HCT116 (cell line): ENCODE data around the gene RALGAPA1. TPM values are rescaled to one million over a fixed set of nuclear protein-coding genes. Genes with fewer than 3 reads are reported as not detected.

Experiments
- ATAC-seq: fragments of 200-7000 bp; cut with Tn5 transposase; 2 replicates; pipeline ENCODE4 v1.9.1; 2020; ENCODE audit warnings: mild to moderate bottlenecking, moderate library complexity
- BruUV-seq: library from RNA; stranded (reverse); fragments of 400-500 nt; replicated peaks from 2 replicates; lab custom pipeline; 2021; lab: Mats Ljungman, UMichigan
- CTCF ChIA-PET: fragments of 300-600 bp; sonication (Branson Sonifier 250); formaldehyde crosslinking; loops from one replicate; lab custom pipeline; 2021; ENCODE audit warnings: antibody characterized with exemption; lab: Charles Lee
- POLR2A ChIA-PET: fragments of 300-600, 350-600 bp; sonication (Branson Sonifier 250); formaldehyde crosslinking; loops from one replicate; lab custom pipeline; 2021; ENCODE audit warnings: antibody characterized with exemption; lab: Charles Lee
- RAD21 ChIA-PET, 2 experiments: fragments of 300-600 bp; sonication (Branson Sonifier 250); formaldehyde crosslinking; loops; one replicate each; lab custom pipeline; 2023; ENCODE audit warnings: low total read pairs in 2 of 2; ENCODE audit not compliant: uncharacterized antibody in 2 of 2, unreplicated experiment in 2 of 2, low non-redundant PET in 1 of 2; lab: Charles Lee
- DNase-seq: peaks from one replicate; pipeline ENCODE4 v3.0.0-alpha.2; 2010; ENCODE audit warnings: low read depth, low spot score
- H2AFZ ChIP-seq: fragments of 200-600 bp; shearing (Covaris generic), sonication (generic); 2 replicates; pipeline ENCODE4 v1.6.1; 2017; ENCODE audit warnings: low read depth, mixed run types, mixed read lengths, antibody characterized with exemption, low read length; ENCODE audit not compliant: poor library complexity, severe bottlenecking
- H3K27ac ChIP-seq: 2 replicates; pipeline ENCODE4 v1.5.1; 2012; ENCODE audit warnings: low read depth, low read length
- H3K27me3 ChIP-seq: fragments of 200-600 bp; sonication (generic); 2 replicates; pipeline ENCODE4 v1.6.1; 2016; ENCODE audit warnings: mixed run types, low read length, mixed read lengths; ENCODE audit not compliant: insufficient read depth
- H3K36me3 ChIP-seq, 2 experiments: fragments of 200-500 bp in 1 of 2; fragments of 200-600 bp in 1 of 2; sonication (Bioruptor generic) in 1 of 2; sonication (generic) in 1 of 2; 2 replicates each; pipeline versions ENCODE4 v1.5.1 to v1.6.1; 2014 to 2016; ENCODE audit warnings: low read length in 2 of 2, inconsistent platforms in 1 of 2, mixed read lengths in 1 of 2, mixed run types in 1 of 2; ENCODE audit not compliant: insufficient read depth in 2 of 2, control insufficient read depth in 1 of 2
- H3K4me1 ChIP-seq, 2 experiments: fragments of 200-600 bp in 1 of 2; sonication (generic) in 1 of 2; 2 replicates each; pipeline versions ENCODE4 v1.5.1 to v1.6.1; 2012 to 2017; ENCODE audit warnings: low read length in 2 of 2, inconsistent platforms in 1 of 2, mild to moderate bottlenecking in 1 of 2, mixed read lengths in 1 of 2, mixed run types in 1 of 2, moderate library complexity in 1 of 2; ENCODE audit not compliant: insufficient read depth in 2 of 2, control insufficient read depth in 1 of 2
- H3K4me2 ChIP-seq: fragments of 200-600 bp; sonication (generic); 2 replicates; pipeline ENCODE4 v1.6.1; 2017; ENCODE audit warnings: mixed run types, low read length, mixed read lengths
- H3K4me3 ChIP-seq, 2 experiments: fragments of 200-600 bp in 1 of 2; sonication (generic) in 1 of 2; replicated peaks in 1 of 2; 2 replicates each; pipeline ENCODE4 v1.5.1; 2011 to 2016; ENCODE audit warnings: low read length in 2 of 2, control low read depth in 1 of 2, low read depth in 1 of 2, mild to moderate bottlenecking in 1 of 2, mixed read lengths in 1 of 2, mixed run types in 1 of 2
- H3K79me2 ChIP-seq: fragments of 200-600 bp; sonication (generic); 2 replicates; pipeline ENCODE4 v1.6.1; 2017; ENCODE audit warnings: mild to moderate bottlenecking, mixed run types, low read length, moderate library complexity, mixed read lengths; ENCODE audit not compliant: insufficient read depth
- H3K9ac ChIP-seq: fragments of 200-600 bp; sonication (generic); 2 replicates; pipeline ENCODE4 v1.6.1; 2016; ENCODE audit warnings: low read length, mixed read lengths
- H3K9me2 ChIP-seq: fragments of 200-600 bp; sonication (generic), shearing (Covaris generic); 2 replicates; pipeline ENCODE4 v1.6.1; 2017; ENCODE audit warnings: mixed run types, mild to moderate bottlenecking, moderate library complexity; ENCODE audit not compliant: insufficient read depth
- H3K9me3 ChIP-seq, 2 experiments: fragments of 200-500 bp in 1 of 2; fragments of 200-600 bp in 1 of 2; sonication (Bioruptor generic) in 1 of 2; sonication (generic) in 1 of 2; 2 replicates each; pipeline ENCODE4 v1.6.1; 2014 to 2017; ENCODE audit warnings: low read length in 2 of 2, mixed read lengths in 2 of 2, inconsistent platforms in 1 of 2, low read depth in 1 of 2, mild to moderate bottlenecking in 1 of 2, mixed run types in 1 of 2, moderate library complexity in 1 of 2; ENCODE audit not compliant: control insufficient read depth in 1 of 2, insufficient read depth in 1 of 2
- H4K20me1 ChIP-seq: fragments of 200-600 bp; sonication (generic), shearing (Covaris generic); 2 replicates; pipeline ENCODE4 v1.6.1; 2017; ENCODE audit warnings: mixed run types, mild to moderate bottlenecking, moderate library complexity; ENCODE audit not compliant: insufficient read depth
- CBX3 ChIP-seq: IDR thresholded peaks from 2 replicates; pipeline ENCODE4 v1.6.1; 2012; ENCODE audit warnings: low read depth
- CEBPB ChIP-seq: IDR thresholded peaks from 2 replicates; pipeline ENCODE4 v1.6.1; 2012; ENCODE audit warnings: low read depth
- CTCF ChIP-seq, 3 experiments: fragments of 200-600 bp in 1 of 3; sonication (generic) in 1 of 3; IDR thresholded peaks in 2 of 3; conservative IDR thresholded peaks in 1 of 3; 2 replicates each; pipeline ENCODE4 v1.5.1; 2012 to 2017; ENCODE audit warnings: low read depth in 2 of 3, low read length in 2 of 3, antibody characterized with exemption in 1 of 3, borderline replicate concordance in 1 of 3, control low read depth in 1 of 3, mild to moderate bottlenecking in 1 of 3, mixed read lengths in 1 of 3, mixed run types in 1 of 3, moderate library complexity in 1 of 3; ENCODE audit not compliant: insufficient read depth in 1 of 3
- EGR1 ChIP-seq: IDR thresholded peaks from 2 replicates; pipeline ENCODE4 v1.6.1; 2012; ENCODE audit warnings: low read depth
- ELF1 ChIP-seq: IDR thresholded peaks from 2 replicates; pipeline ENCODE4 v1.6.1; 2012; ENCODE audit warnings: low read depth, borderline replicate concordance
- EZH2 ChIP-seq: fragments of 200-600 bp; sonication (generic); IDR thresholded peaks from 2 replicates; pipeline ENCODE4 v1.6.1; 2017; ENCODE audit warnings: antibody characterized with exemption, mixed run types
- EZH2phosphoT487 ChIP-seq: fragments of 200-600 bp; IDR thresholded peaks from 2 replicates; pipeline ENCODE4 v1.6.1; 2018; ENCODE audit warnings: antibody characterized with exemption, borderline replicate concordance
- JUND ChIP-seq: IDR thresholded peaks from 2 replicates; pipeline ENCODE4 v1.6.1; 2012
- MAX ChIP-seq: IDR thresholded peaks from 2 replicates; pipeline ENCODE4 v1.6.1; 2012
- POLR2A ChIP-seq: IDR thresholded peaks from 2 replicates; pipeline ENCODE4 v1.7.0; 2011; ENCODE audit warnings: borderline replicate concordance; ENCODE audit not compliant: insufficient read depth, insufficient read length; ENCODE audit errors: extremely low read depth
- POLR2AphosphoS5 ChIP-seq: IDR thresholded peaks from 2 replicates; pipeline ENCODE4 v1.6.1; 2011; ENCODE audit warnings: mild to moderate bottlenecking, low read depth, low read length, moderate library complexity
- RAD21 ChIP-seq: IDR thresholded peaks from 2 replicates; pipeline ENCODE4 v1.6.1; 2012; ENCODE audit warnings: low read depth, mild to moderate bottlenecking
- SIN3A ChIP-seq: IDR thresholded peaks from 2 replicates; pipeline ENCODE4 v1.6.1; 2012; ENCODE audit warnings: low read depth
- SP1 ChIP-seq: IDR thresholded peaks from 2 replicates; pipeline ENCODE4 v1.6.1; 2012; ENCODE audit warnings: low read depth
- TCF7L2 ChIP-seq: IDR thresholded peaks from 2 replicates; pipeline ENCODE4 v1.7.0; 2011; ENCODE audit warnings: borderline replicate concordance, inconsistent platforms; ENCODE audit not compliant: insufficient read depth, insufficient read length; ENCODE audit errors: extremely low read depth
- ZBTB33 ChIP-seq: IDR thresholded peaks from 2 replicates; pipeline ENCODE4 v1.6.1; 2011; ENCODE audit warnings: mild to moderate bottlenecking, low read length, moderate library complexity; ENCODE audit not compliant: insufficient replicate concordance; ENCODE audit errors: extremely low read depth
- ZFX ChIP-seq: fragments of 450-650 bp; IDR thresholded peaks from 2 replicates; pipeline ENCODE4 v1.6.1; 2017
- ZNF274 ChIP-seq: fragments of 200-500 bp; sonication (Bioruptor generic); IDR thresholded peaks from 2 replicates; pipeline ENCODE4 v1.6.1; 2014; ENCODE audit warnings: mild to moderate bottlenecking, low read depth, low read length, inconsistent platforms
- intact Hi-C: fragments of 100-400 bp; cut with micrococcal nuclease; formaldehyde crosslinking; loops from 2 replicates; pipeline ENCODE4 v1.10.0; 2022
- total RNA-seq: library from RNA; stranded (reverse); gene quantifications from one replicate; pipeline ENCODE4 v1.2.1, GENCODE V29; 2021; ENCODE audit not compliant: unreplicated experiment
- TF ChIP-seq, protein P1 (sequence below): IDR thresholded peaks from 2 replicates; pipeline ENCODE4 v1.6.1; 2012; ENCODE audit warnings: low read depth

Gene RALGAPA1
- total RNA-seq, 1 experiment from 2014 or later: 29.3 TPM

- no peaks in the 10 kb centered on the region for H3K79me2 ChIP-seq
- DNase-seq (no peak), ATAC-seq (no peak)
- no peaks in the 10 kb centered on the region for H4K20me1 ChIP-seq
- CTCF ChIA-PET: no interaction called here
- H3K27ac ChIP-seq: no peak overlapping the region
- H3K4me1 ChIP-seq: no peaks in the 10 kb centered on the region
- H3K4me3 ChIP-seq: no peak overlapping the region
- no peak overlapping the region for H2AFZ ChIP-seq
- intact Hi-C loops: no loop called here
- no peaks in the 10 kb centered on the region for H3K9me3 ChIP-seq
- RAD21 ChIA-PET: no interaction called here
- no peaks in the 10 kb centered on the region for H3K27me3 ChIP-seq
- BruUV-seq: no TSS peak
- H3K9me2 ChIP-seq: no peaks in the 10 kb centered on the region
- peaks cover 0 to 3% of the 10 kb centered on the region in 2 experiments; a peak in 1 of 4 replicates for H3K36me3 ChIP-seq
- no peak overlapping the region for H3K9ac ChIP-seq
- TF ChIP-seq CBX3: no peak
- no peak for TF ChIP-seq SIN3A
- TF ChIP-seq ZNF274: no peak
- TF ChIP-seq EZH2phosphoT487: no peak
- no peak for TF ChIP-seq JUND
- no peak for TF ChIP-seq POLR2A
- TF ChIP-seq RAD21: no peak
- no peak for TF ChIP-seq CTCF (IDR thresholded peaks at IDR 0.05 in 2 of 3, conservative IDR thresholded peaks at IDR 0.05 in 1 of 3; ENCODE audit: borderline replicate concordance in 1 of 3, insufficient read depth in 1 of 3, low read depth in 2 of 3, low read length in 2 of 3)
- no peak for TF ChIP-seq POLR2AphosphoS5
- TF ChIP-seq EZH2: no peak
- no peak for TF ChIP-seq CEBPB
- no peak for TF ChIP-seq MAX
- TF ChIP-seq ZBTB33: no peak
- TF ChIP-seq, protein P1, sequence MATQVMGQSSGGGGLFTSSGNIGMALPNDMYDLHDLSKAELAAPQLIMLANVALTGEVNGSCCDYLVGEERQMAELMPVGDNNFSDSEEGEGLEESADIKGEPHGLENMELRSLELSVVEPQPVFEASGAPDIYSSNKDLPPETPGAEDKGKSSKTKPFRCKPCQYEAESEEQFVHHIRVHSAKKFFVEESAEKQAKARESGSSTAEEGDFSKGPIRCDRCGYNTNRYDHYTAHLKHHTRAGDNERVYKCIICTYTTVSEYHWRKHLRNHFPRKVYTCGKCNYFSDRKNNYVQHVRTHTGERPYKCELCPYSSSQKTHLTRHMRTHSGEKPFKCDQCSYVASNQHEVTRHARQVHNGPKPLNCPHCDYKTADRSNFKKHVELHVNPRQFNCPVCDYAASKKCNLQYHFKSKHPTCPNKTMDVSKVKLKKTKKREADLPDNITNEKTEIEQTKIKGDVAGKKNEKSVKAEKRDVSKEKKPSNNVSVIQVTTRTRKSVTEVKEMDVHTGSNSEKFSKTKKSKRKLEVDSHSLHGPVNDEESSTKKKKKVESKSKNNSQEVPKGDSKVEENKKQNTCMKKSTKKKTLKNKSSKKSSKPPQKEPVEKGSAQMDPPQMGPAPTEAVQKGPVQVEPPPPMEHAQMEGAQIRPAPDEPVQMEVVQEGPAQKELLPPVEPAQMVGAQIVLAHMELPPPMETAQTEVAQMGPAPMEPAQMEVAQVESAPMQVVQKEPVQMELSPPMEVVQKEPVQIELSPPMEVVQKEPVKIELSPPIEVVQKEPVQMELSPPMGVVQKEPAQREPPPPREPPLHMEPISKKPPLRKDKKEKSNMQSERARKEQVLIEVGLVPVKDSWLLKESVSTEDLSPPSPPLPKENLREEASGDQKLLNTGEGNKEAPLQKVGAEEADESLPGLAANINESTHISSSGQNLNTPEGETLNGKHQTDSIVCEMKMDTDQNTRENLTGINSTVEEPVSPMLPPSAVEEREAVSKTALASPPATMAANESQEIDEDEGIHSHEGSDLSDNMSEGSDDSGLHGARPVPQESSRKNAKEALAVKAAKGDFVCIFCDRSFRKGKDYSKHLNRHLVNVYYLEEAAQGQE: no peak
- no peak for TF ChIP-seq EGR1
- TF ChIP-seq ELF1: no peak
- no peak for TF ChIP-seq ZFX
- no peak for TF ChIP-seq SP1
- TF ChIP-seq TCF7L2: no peak
- no peak overlapping the region for H3K4me2 ChIP-seq
- POLR2A ChIA-PET: no interaction called here
Observed at GRCh38 chr14:35715079-35715478, 94.0 kb downstream of the RALGAPA1 start.
